Panc1 (cell line): ENCODE measurements around the gene TRA2A.

ENCODE experiments used
- CTCF ChIP-seq: fragments of 450-650 bp; IDR thresholded peaks from 2 replicates; pipeline ENCODE4 v1.5.1; 2017; ENCODE audit warnings: mild to moderate bottlenecking
- POLR2AphosphoS5 ChIP-seq: IDR thresholded peaks from 2 replicates; pipeline ENCODE4 v1.6.1; 2012; ENCODE audit warnings: mild to moderate bottlenecking, low read depth, low read length, moderate library complexity

- TF ChIP-seq CTCF (no peak), POLR2AphosphoS5 (no peak)
Measured at GRCh38 chr7:23531050-23531793, 559 bp downstream of the TRA2A start.
